Muscle layer of duodenum (tissue), 2 donors: ENCODE results near the gene BRD2.

Source experiments
- H3K27ac ChIP-seq: one replicate; pipeline ENCODE4 v1.7.0; 2013; ENCODE audit warnings: mild to moderate bottlenecking, low read length
- H3K27me3 ChIP-seq: one replicate; pipeline ENCODE4 v1.7.0; 2013; ENCODE audit warnings: low read depth, mild to moderate bottlenecking, control low read depth, low read length
- H3K36me3 ChIP-seq, 2 donors: one replicate each; pipeline ENCODE4 v1.7.0; 2013; ENCODE audit warnings: low read length in 2 of 2, control low read depth in 1 of 2, mild to moderate bottlenecking in 1 of 2; ENCODE audit not compliant: insufficient read depth in 2 of 2, control insufficient read depth in 1 of 2
- H3K4me1 ChIP-seq, 2 donors: one replicate each; pipeline ENCODE4 v1.7.0; 2013; ENCODE audit warnings: low read length in 2 of 2, mild to moderate bottlenecking in 2 of 2, control low read depth in 1 of 2, moderate library complexity in 1 of 2; ENCODE audit not compliant: insufficient read depth in 2 of 2, control insufficient read depth in 1 of 2
- H3K4me3 ChIP-seq, 2 donors: one replicate each; pipeline ENCODE4 v1.7.0; 2013; ENCODE audit warnings: low read length in 2 of 2, low read depth in 1 of 2, mild to moderate bottlenecking in 1 of 2
- H3K9me3 ChIP-seq, 2 donors: one replicate each; pipeline ENCODE4 v1.7.0; 2013; ENCODE audit warnings: low read length in 2 of 2, control low read depth in 1 of 2, mild to moderate bottlenecking in 1 of 2; ENCODE audit not compliant: control insufficient read depth in 1 of 2
- donor health status: healthy.

BRD2 gene

DNA sequence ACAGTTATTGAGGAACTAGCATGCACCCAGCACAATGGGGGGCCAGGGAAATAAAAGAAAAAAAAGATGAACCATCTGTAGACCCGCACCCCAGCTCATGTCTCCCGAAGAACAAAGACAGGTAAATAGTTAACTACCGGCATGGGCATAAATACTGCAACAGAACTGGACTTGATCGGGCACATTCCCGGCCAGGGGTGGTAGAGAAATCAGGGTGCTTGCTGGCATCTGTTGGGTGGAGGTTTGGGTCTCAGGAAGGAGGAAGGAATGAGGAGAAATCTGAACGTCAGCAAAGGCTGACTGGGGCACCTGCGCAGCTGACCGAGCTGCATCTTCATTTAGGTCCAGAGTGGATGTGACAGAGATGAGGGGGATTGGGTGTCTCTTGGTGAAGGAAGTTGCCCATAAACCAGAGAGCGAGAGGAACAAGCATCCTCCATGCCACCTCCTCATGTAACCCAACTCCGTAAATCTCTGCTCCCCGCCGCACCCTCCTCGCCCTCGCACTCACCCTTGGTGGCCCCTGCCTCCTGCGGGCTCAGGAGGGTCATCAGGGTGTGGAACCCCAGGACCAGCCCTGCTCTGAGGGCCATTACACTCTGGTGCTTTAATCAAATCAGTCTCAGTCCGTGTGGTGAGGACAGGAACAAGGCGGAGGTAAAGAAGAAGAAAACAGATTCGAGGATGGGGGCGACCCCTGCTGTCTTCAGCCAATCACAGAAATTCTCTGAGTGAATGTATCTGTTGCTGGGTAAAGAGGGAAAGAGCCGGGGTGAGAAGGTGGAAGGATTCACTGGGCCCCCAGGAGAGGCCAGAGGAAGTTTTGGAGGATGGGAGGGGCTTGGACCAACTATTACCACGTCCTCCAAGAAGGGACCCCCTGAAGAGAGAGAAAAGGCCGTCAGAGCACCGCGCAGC, 40.8 kb downstream of the BRD2 start, which contains the start of gene HLA-DOA:
HLA-DOA (minus strand) TSS at position 648 of the 918 bp plus-strand sequence.
- H3K36me3 ChIP-seq = no peaks in the 10 kb centered on the region
- H3K27ac ChIP-seq = no peak within 1 kb of the TSS
- no peaks in the 10 kb centered on the region for H3K9me3 ChIP-seq
- no peaks in the 10 kb centered on the region for H3K4me1 ChIP-seq
- peak within 1 kb of the TSS; percentile 36 to 53 for H3K4me3 ChIP-seq
- H3K27me3 ChIP-seq = no peaks in the 10 kb centered on the region

GRCh38 chr6:33010356-33010755, 42.0 kb downstream of the BRD2 start:
- Histone ChIP-seq H3K36me3 (no peaks in the 10 kb centered on the region), H3K4me1 (no peaks in the 10 kb centered on the region), H3K27me3 (no peaks in the 10 kb centered on the region), H3K27ac (no peak overlapping the region), H3K4me3 (no peak overlapping the region), H3K9me3 (no peaks in the 10 kb centered on the region)

DNA sequence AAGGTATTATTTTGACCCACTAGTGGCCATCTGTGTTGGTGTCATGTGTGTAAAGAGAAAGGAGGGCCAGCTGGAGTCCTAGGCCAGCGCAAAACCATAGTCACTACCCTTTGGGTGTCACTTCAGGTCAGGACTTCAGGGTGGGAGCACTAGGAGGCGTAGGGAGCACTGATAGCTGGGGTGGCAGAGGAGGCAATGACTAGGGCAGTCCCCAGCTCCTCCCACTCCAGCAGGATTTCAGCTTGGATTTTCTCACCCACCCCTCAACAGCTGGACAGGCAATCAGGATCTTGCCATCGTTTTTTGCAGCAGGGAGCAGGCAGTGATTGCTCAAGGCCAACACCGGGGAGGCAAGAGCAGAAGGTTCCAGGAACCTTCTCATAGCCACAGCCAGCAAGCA, 45.2 kb downstream of the BRD2 start:
- Histone ChIP-seq H3K27me3 (no peaks in the 10 kb centered on the region), H3K27ac (no peak overlapping the region), H3K4me3 (no peak overlapping the region), H3K9me3 (no peaks in the 10 kb centered on the region), H3K4me1 (peaks cover 0 to 6% of the 10 kb centered on the region in 2 donors), H3K36me3 (no peaks in the 10 kb centered on the region)

GRCh38 chr6:33014841-33015634, 46.6 kb downstream of the BRD2 start:
- Histone ChIP-seq H3K4me1 (peaks cover 3 to 15% of the 10 kb centered on the region in 2 donors), H3K9me3 (no peaks in the 10 kb centered on the region), H3K4me3 (no peak overlapping the region), H3K27me3 (no peaks in the 10 kb centered on the region), H3K36me3 (no peaks in the 10 kb centered on the region), H3K27ac (no peak overlapping the region)

GRCh38 chr6:33015798-33016197, 47.4 kb downstream of the BRD2 start:
- no peak overlapping the region for H3K27ac ChIP-seq
- peaks cover 3 to 16% of the 10 kb centered on the region in 2 donors for H3K4me1 ChIP-seq
- no peaks in the 10 kb centered on the region for H3K9me3 ChIP-seq
- no peaks in the 10 kb centered on the region for H3K27me3 ChIP-seq
- no peaks in the 10 kb centered on the region for H3K36me3 ChIP-seq
- no peak overlapping the region for H3K4me3 ChIP-seq

- Histone ChIP-seq H3K36me3 (no peaks in the 10 kb centered on the region), H3K9me3 (no peaks in the 10 kb centered on the region)
Observed at GRCh38 chr6:33017018-33017417, 48.6 kb downstream of the BRD2 start.

GRCh38 chr6:33017694-33018353, 49.4 kb downstream of the BRD2 start:
- Histone ChIP-seq H3K4me3 (no peak overlapping the region), H3K27me3 (no peaks in the 10 kb centered on the region), H3K27ac (peak overlapping the region; percentile 78), H3K36me3 (no peaks in the 10 kb centered on the region), H3K4me1 (peaks cover 3 to 16% of the 10 kb centered on the region in 2 donors), H3K9me3 (no peaks in the 10 kb centered on the region)

More at GRCh38 chr6:33017018-33017417, 48.6 kb downstream of the BRD2 start:
- Histone ChIP-seq H3K27me3 (no peaks in the 10 kb centered on the region), H3K4me1 (peaks cover 3 to 16% of the 10 kb centered on the region in 2 donors), H3K4me3 (no peak overlapping the region), H3K27ac (no peak overlapping the region)

DNA sequence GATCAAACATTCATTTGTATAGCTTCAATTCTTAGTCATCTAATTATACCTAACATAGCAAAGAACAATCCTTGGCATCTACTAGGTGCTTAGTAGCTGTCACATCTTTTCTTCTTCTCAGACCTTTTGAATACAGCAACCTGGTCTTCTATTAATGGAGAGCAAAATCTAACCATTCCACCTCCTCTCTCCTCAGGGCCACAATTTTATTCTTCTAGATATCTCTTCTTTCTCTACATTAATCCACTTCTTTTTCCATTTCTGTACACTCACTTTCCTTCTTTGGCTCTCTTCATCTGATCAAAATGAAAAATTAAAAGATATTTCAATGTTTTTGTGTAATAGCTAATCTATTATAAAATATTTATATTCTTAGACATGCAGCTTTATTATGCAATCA, 50.0 kb downstream of the BRD2 start:
- Histone ChIP-seq H3K9me3 (no peaks in the 10 kb centered on the region), H3K4me3 (no peak overlapping the region), H3K4me1 (peaks cover 3 to 16% of the 10 kb centered on the region in 2 donors), H3K27ac (peak overlapping the region; percentile 78), H3K36me3 (no peaks in the 10 kb centered on the region), H3K27me3 (no peaks in the 10 kb centered on the region)

DNA sequence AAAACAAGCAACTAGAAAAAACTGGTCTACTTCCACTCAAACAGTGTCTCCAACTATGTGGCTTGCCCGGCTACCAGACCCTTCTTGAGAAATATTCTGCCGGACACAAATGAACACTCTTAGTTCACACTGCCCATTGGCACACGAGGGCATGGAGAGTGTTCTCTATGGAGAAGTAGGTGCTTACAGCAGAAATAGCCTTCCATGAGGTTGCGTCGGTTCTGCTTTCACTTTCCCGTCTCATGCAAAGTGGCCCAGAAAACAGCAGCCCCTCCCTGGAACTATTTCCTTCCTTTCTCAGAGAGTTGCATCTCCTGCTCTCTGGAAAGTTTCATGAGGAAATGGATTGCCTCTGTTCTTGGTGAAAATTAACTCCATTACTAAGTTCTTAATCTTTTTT, 50.5 kb downstream of the BRD2 start:
- Histone ChIP-seq H3K27ac (peak overlapping the region; percentile 78), H3K27me3 (no peaks in the 10 kb centered on the region), H3K36me3 (no peaks in the 10 kb centered on the region), H3K9me3 (no peaks in the 10 kb centered on the region), H3K4me1 (peaks cover 3 to 16% of the 10 kb centered on the region in 2 donors), H3K4me3 (peak overlapping the region in 1 of 2 donors; percentile 40)

- peak overlapping the region in 1 of 2 donors; percentile 40 for H3K4me3 ChIP-seq
- H3K36me3 ChIP-seq = no peaks in the 10 kb centered on the region
- peaks cover 3 to 16% of the 10 kb centered on the region in 2 donors for H3K4me1 ChIP-seq
- H3K9me3 ChIP-seq = no peaks in the 10 kb centered on the region
- no peaks in the 10 kb centered on the region for H3K27me3 ChIP-seq
- peak overlapping the region; percentile 78 for H3K27ac ChIP-seq
Observed at GRCh38 chr6:33019372-33019771, 51.0 kb downstream of the BRD2 start.

- Histone ChIP-seq H3K4me3 (no peak overlapping the region), H3K4me1 (peaks cover 3 to 16% of the 10 kb centered on the region in 2 donors), H3K9me3 (no peaks in the 10 kb centered on the region), H3K27ac (no peak overlapping the region), H3K36me3 (no peaks in the 10 kb centered on the region), H3K27me3 (no peaks in the 10 kb centered on the region)
Observed at GRCh38 chr6:33021917-33022316, 53.5 kb downstream of the BRD2 start.
